Stimulated activated CD8-positive, alpha-beta memory T cell treated with anti-CD3 and anti-CD28 coated beads, Interleukin-7, amount 100 ng/mL, for 24 hours (primary cell): Measurements from ENCODE around the gene ZP1.

ENCODE experiments used
- DNase-seq: peaks from one replicate; pipeline ENCODE4 v3.0.0-alpha.2; 2020; ENCODE audit warnings: low read depth

Gene ZP1

DNA sequence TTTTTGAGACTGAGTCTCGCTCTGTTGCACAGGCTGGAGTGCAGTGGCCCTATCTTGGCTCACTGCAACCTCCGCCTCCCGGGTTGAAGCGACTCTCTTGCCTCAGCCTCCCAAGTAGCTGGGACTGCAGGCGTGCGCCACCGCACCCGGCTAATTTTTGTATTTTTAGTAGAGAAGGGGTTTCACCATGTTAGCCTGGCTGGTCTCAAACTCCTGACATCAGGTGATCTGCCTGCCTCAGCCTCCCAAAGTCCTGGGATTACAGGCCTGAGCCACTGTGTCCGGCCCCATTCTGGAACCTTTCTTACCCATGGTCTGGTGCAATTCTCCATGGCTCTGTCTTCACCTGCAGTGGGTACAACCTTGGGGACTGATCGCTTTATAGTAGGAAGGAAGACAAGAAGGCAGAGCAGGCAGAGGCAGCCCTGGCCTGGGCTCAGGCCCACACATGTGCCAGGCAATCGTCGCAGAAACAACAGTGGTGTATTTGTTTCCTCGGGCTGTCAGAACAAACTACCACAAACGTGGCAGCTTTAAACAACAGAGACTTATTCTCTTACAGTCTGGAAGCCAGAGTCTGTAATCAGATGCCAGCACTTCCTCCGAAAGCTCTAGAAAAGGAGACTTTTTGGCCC, 7.6 kb upstream of the ZP1 start:
- no peak for DNase-seq

- DNase-seq: no peak
Measured at GRCh38 chr11:60860943-60861342, 6.4 kb upstream of the ZP1 start.

DNA sequence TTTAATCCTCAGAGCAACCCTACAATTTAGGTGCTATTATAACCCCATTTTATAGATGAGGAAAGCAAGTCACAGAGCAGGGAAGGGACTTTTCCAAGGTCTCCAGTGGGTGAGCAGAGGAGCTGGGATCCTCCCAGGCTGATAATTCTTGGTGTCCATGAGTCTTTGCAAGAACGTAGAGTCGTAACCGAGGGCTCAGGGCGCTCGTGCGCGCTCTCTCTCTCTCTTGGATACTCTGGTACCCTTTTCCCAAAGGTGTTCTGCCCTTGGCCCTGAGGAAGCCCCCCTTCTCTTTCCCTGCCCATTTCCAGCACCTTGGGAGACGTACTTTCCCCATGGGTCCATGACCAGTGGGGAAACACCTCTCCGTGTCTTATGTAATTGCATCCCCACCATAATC, 5.2 kb upstream of the ZP1 start:
- DNase-seq: no peak

- DNase-seq: no peak
Measured at GRCh38 chr11:60863550-60864521, 3.5 kb upstream of the ZP1 start.

DNA sequence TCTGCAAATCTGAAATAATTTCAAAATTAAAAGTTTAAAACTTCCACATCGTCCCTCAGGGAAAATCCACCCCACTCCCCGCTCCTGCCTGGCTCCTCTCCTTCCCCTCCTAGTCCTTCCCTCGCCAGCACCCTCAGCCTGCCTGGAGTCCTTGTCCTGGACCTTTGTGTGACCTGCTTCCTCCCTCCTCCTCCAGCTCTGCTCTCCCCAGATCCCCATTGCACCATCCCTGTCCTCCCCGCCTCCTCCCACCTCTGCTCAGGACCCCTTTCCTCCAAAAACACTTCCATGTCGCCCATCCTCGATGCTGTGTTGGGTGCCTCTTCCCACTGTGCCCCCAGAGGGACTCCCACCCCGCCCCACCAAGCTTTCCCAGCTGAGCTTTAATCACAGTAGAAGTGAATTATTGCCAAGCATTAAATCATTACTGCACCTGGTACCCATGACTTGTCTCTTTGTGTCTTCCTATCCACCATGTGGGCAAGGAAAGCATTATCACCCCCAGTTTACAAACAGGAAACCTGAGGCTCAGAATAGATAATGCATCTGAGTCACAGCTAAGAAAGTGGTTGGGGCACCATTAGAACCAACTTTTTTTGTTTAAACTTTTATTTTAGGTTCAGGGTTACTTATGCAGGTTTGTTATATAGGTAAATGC, 2.4 kb upstream of the ZP1 start:
- no peak for DNase-seq

DNA sequence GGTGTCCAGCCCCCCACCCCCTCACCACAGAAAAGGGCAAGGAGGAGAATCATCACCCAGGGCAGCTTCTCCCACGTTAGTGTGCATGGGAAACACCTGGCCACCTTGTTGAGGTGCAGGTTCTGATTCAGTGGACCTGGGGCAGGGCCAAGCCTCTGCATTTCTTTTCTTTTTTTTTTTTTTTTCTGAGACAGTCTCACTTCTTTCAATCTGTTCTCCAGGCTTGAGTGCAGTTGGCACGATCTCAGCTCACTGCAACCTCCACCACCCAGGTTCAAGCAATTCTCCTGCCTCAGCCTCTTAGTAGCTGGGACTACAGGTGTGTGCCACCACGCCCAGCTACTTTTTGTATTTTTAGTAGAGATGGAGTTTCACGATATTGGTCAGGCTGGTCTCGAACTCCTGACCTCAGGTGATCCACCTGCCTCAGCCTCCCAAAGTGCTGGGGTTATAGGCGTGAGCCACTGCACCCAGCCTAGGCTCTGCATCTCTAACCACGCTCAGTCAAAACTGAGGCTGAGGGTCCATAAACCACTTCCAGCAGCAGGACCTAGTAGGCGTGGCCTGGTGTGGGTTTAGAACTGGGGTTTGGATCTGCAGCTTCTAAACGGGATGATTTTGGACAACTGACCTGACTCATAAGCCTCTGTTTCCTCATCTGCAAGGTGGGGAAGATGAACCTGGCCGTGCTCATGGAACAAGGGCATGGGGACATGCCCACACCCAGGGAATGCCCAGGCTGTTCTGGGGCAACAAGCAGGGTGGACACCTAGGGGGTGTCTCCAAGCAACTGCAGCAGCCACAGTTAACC, 734 bp downstream of the ZP1 start:
- no peak for DNase-seq

GRCh38 chr11:60868682-60869450, 1.5 kb downstream of the ZP1 start:
- no peak for DNase-seq

DNA sequence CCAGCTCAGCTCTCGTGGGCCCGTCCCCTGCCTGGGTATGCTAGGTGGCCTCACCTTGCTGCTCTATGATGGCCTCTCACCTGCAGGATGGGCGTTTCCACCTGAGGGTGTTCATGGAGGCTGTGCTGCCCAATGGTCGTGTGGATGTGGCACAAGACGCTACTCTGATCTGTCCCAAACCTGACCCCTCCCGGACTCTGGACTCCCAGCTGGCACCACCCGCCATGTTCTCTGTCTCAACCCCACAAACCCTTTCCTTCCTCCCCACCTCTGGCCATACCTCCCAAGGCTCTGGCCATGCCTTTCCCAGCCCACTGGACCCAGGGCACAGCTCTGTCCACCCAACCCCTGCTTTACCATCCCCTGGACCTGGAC, 2.1 kb downstream of the ZP1 start:
- no peak for DNase-seq

- DNase-seq: no peak
Measured at GRCh38 chr11:60870276-60870675, 2.9 kb downstream of the ZP1 start.

DNA sequence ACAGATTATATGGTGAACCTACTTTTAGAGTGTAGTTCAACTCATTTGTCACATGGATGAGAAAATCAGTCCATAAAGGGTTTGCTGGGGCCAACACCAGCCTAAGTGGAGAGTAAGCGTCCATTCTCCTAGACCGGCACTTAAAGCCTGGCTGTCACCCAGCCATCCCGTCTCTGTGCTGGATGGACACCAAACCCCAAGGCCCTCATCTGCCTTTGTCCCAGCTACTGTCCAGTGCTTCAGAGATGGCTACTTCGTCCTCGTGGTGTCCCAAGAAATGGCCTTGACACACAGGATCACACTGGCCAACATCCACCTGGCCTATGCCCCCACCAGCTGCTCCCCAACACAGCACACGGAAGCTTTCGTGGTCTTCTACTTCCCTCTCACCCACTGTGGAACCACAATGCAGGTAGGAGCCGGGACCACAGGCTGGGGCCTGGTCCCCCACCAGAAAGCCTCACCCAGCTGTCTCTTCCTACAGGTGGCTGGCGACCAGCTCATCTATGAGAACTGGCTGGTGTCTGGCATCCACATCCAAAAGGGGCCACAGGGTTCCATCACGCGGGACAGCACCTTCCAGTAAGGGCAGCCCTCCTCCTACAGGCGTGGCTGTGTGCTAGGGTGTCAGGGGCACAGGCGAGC, 3.5 kb downstream of the ZP1 start:
- no peak for DNase-seq

- no peak for DNase-seq
Measured at GRCh38 chr11:60871378-60872061, 4.2 kb downstream of the ZP1 start.

GRCh38 chr11:60872124-60872960, 5.0 kb downstream of the ZP1 start:
- DNase-seq: no peak

- DNase-seq: no peak
Measured at GRCh38 chr11:60872961-60873524, 5.7 kb downstream of the ZP1 start.

DNA sequence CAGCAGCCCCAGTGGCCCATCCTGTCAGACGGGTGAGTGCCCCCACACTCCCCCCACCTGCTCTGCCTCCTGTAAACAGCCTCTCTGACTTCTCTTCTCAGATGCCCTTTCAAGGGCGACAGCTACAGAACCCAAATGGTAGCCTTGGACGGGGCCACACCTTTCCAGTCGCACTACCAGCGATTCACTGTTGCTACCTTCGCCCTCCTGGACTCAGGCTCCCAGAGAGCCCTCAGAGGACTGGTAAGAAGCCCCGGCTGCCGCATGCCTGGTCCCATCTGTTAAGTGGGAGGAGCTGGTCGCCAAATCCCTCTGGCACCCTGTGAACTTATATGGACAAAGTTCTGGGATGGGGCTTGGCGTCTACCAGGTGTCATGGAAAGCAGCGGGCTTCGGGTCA, 6.2 kb downstream of the ZP1 start:
- DNase-seq: no peak

- no peak for DNase-seq
Measured at GRCh38 chr11:60874421-60875365, 7.4 kb downstream of the ZP1 start.

GRCh38 chr11:60875366-60876167, 8.2 kb downstream of the ZP1 start:
- DNase-seq: no peak

GRCh38 chr11:60876168-60876485, 8.8 kb downstream of the ZP1 start:
- DNase-seq: no peak
